ENCODE measurements around the gene TREX2. TPM values are rescaled to one million over a fixed set of nuclear protein-coding genes. Genes with fewer than 3 reads are reported as not detected.

TREX2 gene
- total RNA-seq, 1 experiment from 2014 or later = 2.9 TPM

GRCh38 chrX:153433161-153433680 is 12.6 kb downstream of the TREX2 start:
- Histone ChIP-seq H2AFZ (ENCODE audit: low read depth, low read length, poor library complexity, severe bottlenecking) (no peak overlapping the region), H3K27me3 (ENCODE audit: insufficient read depth, low read length) (no peaks in the 10 kb centered on the region), H3K9me2 (ENCODE audit: insufficient read depth) (no peaks in the 10 kb centered on the region), H3K27ac (ENCODE audit: low read depth, low read length) (no peak overlapping the region), H3K9me3 (ENCODE audit: control insufficient read depth in 1 of 2, insufficient read depth in 1 of 2, low read depth in 1 of 2, low read length in 2 of 2) (no peaks in the 10 kb centered on the region), H3K36me3 (ENCODE audit: control insufficient read depth in 1 of 2, insufficient read depth in 2 of 2, low read length in 2 of 2) (no peaks in the 10 kb centered on the region), H3K9ac (ENCODE audit: low read length) (no peak overlapping the region), H3K4me3 (replicated peaks in 1 of 2; ENCODE audit: low read depth in 1 of 2, low read length in 2 of 2) (no peak overlapping the region), H3K79me2 (ENCODE audit: insufficient read depth, low read length) (no peaks in the 10 kb centered on the region), H4K20me1 (ENCODE audit: insufficient read depth) (no peaks in the 10 kb centered on the region), H3K4me2 (ENCODE audit: low read length) (no peak overlapping the region), H3K4me1 (ENCODE audit: control insufficient read depth in 1 of 2, insufficient read depth in 2 of 2, low read length in 2 of 2) (no peaks in the 10 kb centered on the region)
- ChIA-PET CTCF (no interaction called here), POLR2A (no interaction called here), RAD21 (ENCODE audit: low non-redundant PET in 1 of 2, low total read pairs in 2 of 2, uncharacterized antibody in 2 of 2, unreplicated experiment in 2 of 2) (no interaction called here)
- ATAC-seq (no peak), DNase-seq (ENCODE audit: low read depth, low spot score) (no peak)
- intact Hi-C loops (cut with micrococcal nuclease) = no loop called here
- no TSS peak for BruUV-seq (replicated peaks)
- TF ChIP-seq CBX3 (IDR thresholded peaks at IDR 0.05; ENCODE audit: low read depth) (no peak), SRF (IDR thresholded peaks at IDR 0.05; ENCODE audit: low read depth) (no peak), REST (IDR thresholded peaks at IDR 0.05; ENCODE audit: low read depth) (no peak), ELF1 (IDR thresholded peaks at IDR 0.05; ENCODE audit: borderline replicate concordance, low read depth) (no peak), CEBPB (IDR thresholded peaks at IDR 0.05; ENCODE audit: low read depth) (no peak), ZNF274 (IDR thresholded peaks at IDR 0.05; ENCODE audit: low read depth, low read length) (no peak), POLR2A (IDR thresholded peaks at IDR 0.05; ENCODE audit: borderline replicate concordance, extremely low read depth, insufficient read depth, insufficient read length) (no peak), CTCF (IDR thresholded peaks at IDR 0.05 in 2 of 3, conservative IDR thresholded peaks at IDR 0.05 in 1 of 3; ENCODE audit: borderline replicate concordance in 1 of 3, insufficient read depth in 1 of 3, low read depth in 2 of 3, low read length in 2 of 3) (no peak), FOSL1 (IDR thresholded peaks at IDR 0.05; ENCODE audit: low read depth) (no peak), SP1 (IDR thresholded peaks at IDR 0.05; ENCODE audit: low read depth) (no peak), ZFX (IDR thresholded peaks at IDR 0.05) (no peak), YY1 (IDR thresholded peaks at IDR 0.05; ENCODE audit: extremely low read depth, insufficient replicate concordance, low read depth, low read length) (no peak), EGR1 (IDR thresholded peaks at IDR 0.05; ENCODE audit: low read depth) (no peak), EZH2 (IDR thresholded peaks at IDR 0.05) (no peak)
